B cell (primary cell): ENCODE data around the gene SMIM22. TPM values are rescaled to one million over a fixed set of nuclear protein-coding genes. Genes with fewer than 3 reads are reported as not detected.

Experiments
- ATAC-seq: fragments of 200-7000 bp; cut with Tn5 transposase; one replicate; pipeline ENCODE4 v1.10.0; 2021; ENCODE audit warnings: low read depth, mild to moderate bottlenecking, moderate number of reproducible peaks, moderate library complexity
- CTCF ChIA-PET: fragments of 350-600 bp; sonication (Branson Sonifier 250); formaldehyde crosslinking; loops from one replicate; lab custom pipeline; 2021; ENCODE audit warnings: antibody characterized with exemption, inconsistent platforms; lab: Charles Lee
- POLR2A ChIA-PET: fragments of 350-600 bp; sonication (Branson Sonifier 250); formaldehyde crosslinking; loops from one replicate; lab custom pipeline; 2021; ENCODE audit warnings: antibody characterized with exemption; lab: Charles Lee
- DNase-seq: peaks from one replicate; pipeline ENCODE4 v3.0.0; 2013
- H2AFZ ChIP-seq: 2 replicates; pipeline ENCODE4 v1.6.1; 2012; ENCODE audit warnings: mild to moderate bottlenecking, low read depth, low read length; ENCODE audit not compliant: insufficient read depth, poor library complexity, severe bottlenecking
- H3K27ac ChIP-seq, 2 donors: 1 replicate in 1 of 2; 2 replicates in 1 of 2; pipeline ENCODE4 v1.5.1; 2012 to 2013; ENCODE audit warnings: low read length in 2 of 2, mild to moderate bottlenecking in 2 of 2, moderate library complexity in 1 of 2
- H3K27me3 ChIP-seq, 4 experiments: fragments of 200-600 bp in 1 of 4; sonication (generic) in 1 of 4; replicated peaks in 1 of 4; 1 replicate in 2 of 4; 2 replicates in 2 of 4; pipeline versions ENCODE4 v1.6.1 to v1.7.0; 2013 to 2016; ENCODE audit warnings: low read length in 3 of 4, mild to moderate bottlenecking in 2 of 4, mixed read lengths in 1 of 4, moderate library complexity in 1 of 4; ENCODE audit not compliant: insufficient read depth in 4 of 4, control insufficient read depth in 3 of 4; ENCODE audit errors: control extremely low read depth in 1 of 4
- H3K36me3 ChIP-seq, 2 experiments: replicated peaks in 1 of 2; 1 replicate in 1 of 2; 2 replicates in 1 of 2; pipeline versions ENCODE4 v1.6.1 to v1.7.1; 2013; ENCODE audit warnings: low read length in 1 of 2; ENCODE audit not compliant: insufficient read depth in 2 of 2, control insufficient read depth in 1 of 2; ENCODE audit errors: control extremely low read depth in 1 of 2, extremely low read depth in 1 of 2
- H3K4me1 ChIP-seq, 2 donors: fragments of 200-600 bp in 1 of 2; sonication (generic) in 1 of 2; 1 replicate in 1 of 2; 2 replicates in 1 of 2; pipeline versions ENCODE4 v1.5.1 to v1.6.1; 2013 to 2017; ENCODE audit warnings: low read length in 2 of 2; ENCODE audit not compliant: control insufficient read depth in 2 of 2, insufficient read depth in 2 of 2
- H3K4me2 ChIP-seq: replicated peaks from 2 replicates; pipeline ENCODE3; 2012; ENCODE audit warnings: mild to moderate bottlenecking, low read depth, low read length; ENCODE audit not compliant: poor library complexity, severe bottlenecking
- H3K4me3 ChIP-seq, 5 experiments: fragments of 200-600 bp in 1 of 5; sonication (generic) in 1 of 5; 1 replicate in 3 of 5; 2 replicates in 2 of 5; pipeline versions ENCODE4 v1.5.1 to v1.7.0; 2011 to 2016; ENCODE audit warnings: low read length in 4 of 5, mild to moderate bottlenecking in 4 of 5, low read depth in 2 of 5, control low read depth in 1 of 5, moderate library complexity in 1 of 5; ENCODE audit not compliant: insufficient read depth in 1 of 5; ENCODE audit errors: control extremely low read depth in 1 of 5, extremely low read depth in 1 of 5
- H3K79me2 ChIP-seq: fragments of 200-600 bp; sonication (generic); one replicate; pipeline ENCODE4 v1.6.0; 2016; ENCODE audit warnings: low read length; ENCODE audit not compliant: control insufficient read depth, insufficient read depth
- H3K9ac ChIP-seq: fragments of 200-600 bp; sonication (generic); 2 replicates; pipeline ENCODE4 v1.6.1; 2017; ENCODE audit warnings: mild to moderate bottlenecking, low read length, moderate library complexity
- H3K9me3 ChIP-seq, 3 donors: one replicate each; pipeline versions ENCODE4 v1.6.1 to v1.7.1; 2013; ENCODE audit warnings: low read length in 2 of 3; ENCODE audit not compliant: control insufficient read depth in 2 of 3, insufficient read depth in 1 of 3; ENCODE audit errors: control extremely low read depth in 1 of 3
- H4K20me1 ChIP-seq: 2 replicates; pipeline ENCODE4 v1.6.0; 2012; ENCODE audit warnings: mild to moderate bottlenecking, low read length; ENCODE audit not compliant: insufficient read depth, control insufficient read depth, poor library complexity, severe bottlenecking
- H3K27ac Mint-ChIP-seq: one replicate; pipeline ENCODE4 v1.8.0; 2021; ENCODE audit warnings: mixed read lengths
- H3K27me3 Mint-ChIP-seq: one replicate; pipeline ENCODE4 v1.8.0; 2021; ENCODE audit warnings: mixed read lengths
- H3K4me1 Mint-ChIP-seq: one replicate; pipeline ENCODE4 v1.8.0; 2021; ENCODE audit warnings: mixed read lengths
- H3K4me3 Mint-ChIP-seq: one replicate; pipeline ENCODE4 v1.8.0; 2021; ENCODE audit warnings: mixed read lengths
- H3K9me3 Mint-ChIP-seq: one replicate; pipeline ENCODE4 v1.8.0; 2022; ENCODE audit warnings: mixed read lengths; ENCODE audit not compliant: insufficient read depth
- CTCF ChIP-seq: fragments of 200-600 bp; IDR thresholded peaks from one replicate; pipeline ENCODE4 v1.8.0; 2022; ENCODE audit warnings: antibody characterized with exemption, mild to moderate bottlenecking
- EZH2 ChIP-seq: IDR thresholded peaks from 2 replicates; pipeline ENCODE4 v1.6.1; 2012; ENCODE audit warnings: borderline replicate concordance, low read depth, mild to moderate bottlenecking, moderate library complexity, low read length; ENCODE audit not compliant: insufficient read depth, poor library complexity, severe bottlenecking
- WGBS: methylation state at CpG from one replicate; pipeline ENCODE4 v1.1.5; 2013; ENCODE audit warnings: missing lambda C conversion rate; ENCODE audit not compliant: insufficient coverage; 5-methylcytosine and 5-hydroxymethylcytosine counted together
- intact Hi-C: fragments of 100-400 bp; cut with micrococcal nuclease; formaldehyde crosslinking; loops from one replicate; pipeline ENCODE4 v1.10.0; 2022
- polyA plus RNA-seq: library from polyadenylated mRNA; depleted of rRNA; stranded (reverse); fragments of >200 nt; gene quantifications from 2 replicates; pipeline ENCODE4 v1.2.3, GENCODE V29; 2012
- total RNA-seq, 2 donors: library from RNA; stranded (reverse); fragments of 120-200 nt in 1 of 2; gene quantifications; 1 replicate in 1 of 2; 2 replicates in 1 of 2; pipeline versions ENCODE4 v1.2.3 to v1.2.4, GENCODE V29; 2013 to 2022

SMIM22 gene
- total and polyA plus RNA-seq, 2 donors (not counting 1 experiment from before 2014, with no cell fraction given), result not detected

GRCh38 chr16:4820652-4821051 is 25.5 kb downstream of the SMIM22 start:
- Histone ChIP-seq H3K27me3 (no peaks in the 10 kb centered on the region), H3K79me2 (peaks cover 5% of the 10 kb centered on the region), H3K36me3 (peaks cover 11 to 76% of the 10 kb centered on the region in 2 experiments), H3K4me1 (no peaks in the 10 kb centered on the region), H3K4me3 (no peak overlapping the region), H3K4me2 (no peak overlapping the region), H4K20me1 (peaks cover 10% of the 10 kb centered on the region), H2AFZ (no peak overlapping the region), H3K27ac (no peak overlapping the region), H3K9me3 (no peaks in the 10 kb centered on the region), H3K9ac (no peak overlapping the region)
- DNase-seq (no peak), ATAC-seq (no peak)
- no peaks in the 10 kb centered on the region for H3K27me3 Mint-ChIP-seq
- no peak overlapping the region for H3K27ac Mint-ChIP-seq
- TF ChIP-seq EZH2, result no peak
- no peak for TF ChIP-seq CTCF
- no peaks in the 10 kb centered on the region for H3K9me3 Mint-ChIP-seq
- ChIA-PET POLR2A (no interaction called here), CTCF (no interaction called here)
- WGBS, result 100% methylated on average over 6 of the region's 6 CpGs
- H3K4me3 Mint-ChIP-seq, result no peak overlapping the region
- intact Hi-C loops, result no loop called here
- no peaks in the 10 kb centered on the region for H3K4me1 Mint-ChIP-seq

- H4K20me1 ChIP-seq, result peaks cover 32% of the 10 kb centered on the region
- H3K27ac Mint-ChIP-seq, result no peak overlapping the region
- H3K4me3 ChIP-seq, result no peak overlapping the region
- intact Hi-C loops, result no loop called here
- no peak overlapping the region for H3K4me2 ChIP-seq
- ATAC-seq (no peak), DNase-seq (no peak)
- H3K9me3 Mint-ChIP-seq, result no peaks in the 10 kb centered on the region
- no peak overlapping the region for H3K4me3 Mint-ChIP-seq
- TF ChIP-seq CTCF, result no peak
- H3K4me1 Mint-ChIP-seq, result no peaks in the 10 kb centered on the region
- no peaks in the 10 kb centered on the region for H3K9me3 ChIP-seq
- WGBS, result 100% methylated on average over 7 of the region's 8 CpGs
- ChIA-PET POLR2A (no interaction called here), CTCF (no interaction called here)
- H3K27me3 ChIP-seq, result no peaks in the 10 kb centered on the region
- H3K4me1 ChIP-seq, result no peaks in the 10 kb centered on the region
- H3K27me3 Mint-ChIP-seq, result no peaks in the 10 kb centered on the region
- H2AFZ ChIP-seq, result no peak overlapping the region
- no peak overlapping the region for H3K9ac ChIP-seq
- no peak overlapping the region for H3K27ac ChIP-seq
- H3K79me2 ChIP-seq, result peaks cover 30% of the 10 kb centered on the region
- peaks cover 12 to 78% of the 10 kb centered on the region in 2 experiments for H3K36me3 ChIP-seq
These were observed 30.0 kb downstream of the SMIM22 start for GRCh38 chr16:4825196-4825595.
